ENCODE results near the gene PTPRA.

PTPRA gene

DNA sequence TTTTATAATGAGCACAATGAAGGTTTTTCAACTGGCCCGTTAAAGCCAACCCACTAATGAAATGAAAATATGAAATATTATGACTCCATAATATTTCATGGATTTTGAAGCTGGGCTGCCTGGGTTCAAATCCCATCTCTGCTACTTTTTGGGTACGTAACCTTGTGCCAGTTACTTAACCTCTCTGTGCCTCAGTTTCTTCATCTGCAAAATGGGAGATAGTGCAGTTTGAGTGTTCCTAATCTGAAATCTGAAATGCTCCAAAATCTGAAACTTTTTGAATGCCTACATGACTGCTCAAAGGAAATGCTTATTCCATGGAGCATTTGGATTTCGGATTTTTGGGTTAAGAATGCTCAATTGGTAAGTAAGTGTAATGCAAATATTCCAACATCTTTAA is 29.5 kb downstream of the PTPRA start:
- in situ Hi-C loops (cut with MboI; ENCODE audit: low sequenced_read_pairs), result no loop called here
- Histone ChIP-seq H3K36me3 (replicated peaks) (no peaks in the 10 kb centered on the region), H3K27me3 (ENCODE audit: low read depth) (no peaks in the 10 kb centered on the region), H3K4me1 (no peaks in the 10 kb centered on the region; the same call in none of the 2 replicates), H3K9me3 (no peaks in the 10 kb centered on the region), H3K4me3 (no peak overlapping the region)
- no peak for DNase-seq (ENCODE audit: low spot score in 2 of 2)

GRCh38 chr20:2903686-2904085 is 30.4 kb downstream of the PTPRA start:
- H3K36me3 ChIP-seq (replicated peaks), result no peaks in the 10 kb centered on the region
- in situ Hi-C loops (cut with MboI; ENCODE audit: low sequenced_read_pairs), result no loop called here
- no peaks in the 10 kb centered on the region for H3K27me3 ChIP-seq (ENCODE audit: low read depth)
- no peaks in the 10 kb centered on the region for H3K9me3 ChIP-seq
- no peaks in the 10 kb centered on the region; the same call in none of the 2 replicates for H3K4me1 ChIP-seq
- no peak for DNase-seq (ENCODE audit: low spot score in 2 of 2)
- no peak overlapping the region for H3K4me3 ChIP-seq

- no peaks in the 10 kb centered on the region for H3K27me3 ChIP-seq (ENCODE audit: low read depth)
- no peaks in the 10 kb centered on the region for H3K9me3 ChIP-seq
- in situ Hi-C loops (cut with MboI; ENCODE audit: low sequenced_read_pairs), result no loop called here
- no peak overlapping the region for H3K4me3 ChIP-seq
- H3K36me3 ChIP-seq (replicated peaks), result no peaks in the 10 kb centered on the region
- H3K4me1 ChIP-seq, result no peaks in the 10 kb centered on the region; the same call in none of the 2 replicates
- DNase-seq (ENCODE audit: low spot score in 2 of 2), result no peak
Measured at GRCh38 chr20:2907519-2907918, 34.2 kb downstream of the PTPRA start.

DNA sequence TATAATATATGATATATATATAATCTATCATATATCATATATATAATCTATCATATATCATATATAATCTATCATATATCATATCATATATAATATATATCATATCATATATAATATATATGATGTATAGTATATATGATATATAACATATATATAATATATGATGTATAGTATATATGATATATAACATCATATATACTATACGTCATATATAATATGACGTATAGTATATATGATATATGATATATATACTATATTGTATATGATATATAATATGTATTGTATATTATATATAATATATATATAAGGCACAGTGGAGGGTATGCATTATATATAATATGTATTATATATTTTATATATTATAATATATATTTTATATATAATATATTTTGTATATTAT is 36.7 kb downstream of the PTPRA start:
- Histone ChIP-seq H3K4me1 (no peaks in the 10 kb centered on the region; the same call in none of the 2 replicates), H3K36me3 (replicated peaks) (no peaks in the 10 kb centered on the region), H3K4me3 (no peak overlapping the region), H3K27me3 (ENCODE audit: low read depth) (no peaks in the 10 kb centered on the region), H3K9me3 (no peaks in the 10 kb centered on the region)
- in situ Hi-C loops (cut with MboI; ENCODE audit: low sequenced_read_pairs), result no loop called here
- DNase-seq (ENCODE audit: low spot score in 2 of 2), result no peak

GRCh38 chr20:2911200-2911599 is 37.9 kb downstream of the PTPRA start:
- Histone ChIP-seq H3K36me3 (replicated peaks) (no peaks in the 10 kb centered on the region), H3K4me3 (no peak overlapping the region), H3K27me3 (ENCODE audit: low read depth) (no peaks in the 10 kb centered on the region), H3K4me1 (no peaks in the 10 kb centered on the region; the same call in none of the 2 replicates), H3K9me3 (no peaks in the 10 kb centered on the region)
- in situ Hi-C loops (cut with MboI; ENCODE audit: low sequenced_read_pairs), result no loop called here
- DNase-seq (ENCODE audit: low spot score in 2 of 2), result no peak

- DNase-seq (ENCODE audit: low spot score in 2 of 2), result no peak
- in situ Hi-C loops (cut with MboI; ENCODE audit: low sequenced_read_pairs), result no loop called here
Measured at GRCh38 chr20:2914160-2914559, 40.9 kb downstream of the PTPRA start.

DNA sequence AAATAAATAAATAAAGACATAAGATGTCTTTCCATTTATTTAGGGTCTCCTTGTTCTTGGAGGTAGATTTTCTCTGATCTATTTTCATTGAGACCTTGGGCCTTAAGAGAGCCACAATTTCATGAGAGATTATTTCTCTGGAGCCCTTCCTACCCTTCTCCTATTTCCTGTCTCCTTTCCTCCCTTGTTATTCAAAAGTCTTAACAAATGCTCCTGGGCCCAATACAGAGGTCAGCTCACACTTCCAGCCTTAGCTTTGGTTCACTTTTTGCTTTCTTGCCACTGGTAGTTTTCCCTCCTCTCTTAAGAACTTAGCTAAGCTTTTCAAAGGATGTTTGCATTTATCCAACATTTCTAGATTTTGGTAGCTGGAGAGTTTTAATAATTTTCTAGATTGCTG is 44.0 kb downstream of the PTPRA start:
- DNase-seq (ENCODE audit: low spot score in 2 of 2), result no peak
- in situ Hi-C loops (cut with MboI; ENCODE audit: low sequenced_read_pairs), result no loop called here
- Histone ChIP-seq H3K4me3 (no peak overlapping the region), H3K4me1 (no peaks in the 10 kb centered on the region), H3K9me3 (no peaks in the 10 kb centered on the region), H3K27me3 (ENCODE audit: low read depth) (no peaks in the 10 kb centered on the region), H3K36me3 (replicated peaks) (no peaks in the 10 kb centered on the region; the same call in 1 of the 2 replicates)

More at GRCh38 chr20:2914160-2914559, 40.9 kb downstream of the PTPRA start:
- Histone ChIP-seq H3K27me3 (ENCODE audit: low read depth) (no peaks in the 10 kb centered on the region), H3K9me3 (no peaks in the 10 kb centered on the region), H3K4me1 (no peaks in the 10 kb centered on the region), H3K36me3 (replicated peaks) (no peaks in the 10 kb centered on the region; the same call in 1 of the 2 replicates), H3K4me3 (no peak overlapping the region)

- no peaks in the 10 kb centered on the region for H3K4me1 ChIP-seq
- DNase-seq (ENCODE audit: low spot score in 2 of 2), result no peak
- in situ Hi-C loops (cut with MboI; ENCODE audit: low sequenced_read_pairs), result no loop called here
Measured at GRCh38 chr20:2918096-2919049, 45.1 kb downstream of the PTPRA start.

DNA sequence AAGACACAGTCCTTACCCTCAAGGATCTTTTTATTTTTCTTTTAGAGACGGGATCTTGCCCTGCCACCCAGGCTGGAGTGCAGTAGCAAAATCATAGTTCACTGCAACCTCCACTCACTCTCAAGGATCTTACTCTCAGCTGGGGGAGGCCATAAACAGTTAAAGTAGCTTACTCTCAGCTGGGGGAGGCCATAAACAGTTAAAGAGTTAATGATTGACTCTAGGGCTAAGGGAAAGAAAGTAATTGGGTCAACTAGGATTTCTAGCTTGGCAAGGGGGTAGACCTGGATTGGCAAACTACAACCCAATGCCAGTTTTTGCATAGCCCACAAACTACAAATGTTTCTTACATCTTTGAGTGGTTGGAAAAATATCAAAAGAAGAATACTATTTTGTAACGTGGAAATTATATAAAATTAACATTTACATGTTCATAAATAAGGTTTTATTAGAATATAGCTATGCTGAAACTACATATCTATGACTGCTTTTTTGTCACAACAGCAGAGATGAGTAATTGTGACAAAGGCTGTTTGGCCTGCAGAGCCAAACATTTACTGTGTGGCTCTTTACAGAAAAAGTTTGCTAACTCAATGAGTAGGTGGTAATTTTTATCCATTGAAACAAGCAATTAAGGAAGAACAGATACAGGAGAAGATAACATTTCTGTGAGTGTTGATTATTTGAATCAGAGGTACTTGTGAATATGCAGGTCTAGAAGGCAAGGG is 46.4 kb downstream of the PTPRA start:
- Histone ChIP-seq H3K27me3 (ENCODE audit: low read depth) (no peaks in the 10 kb centered on the region), H3K36me3 (replicated peaks) (peaks cover 7% of the 10 kb centered on the region), H3K4me3 (no peak overlapping the region), H3K4me1 (no peaks in the 10 kb centered on the region), H3K9me3 (no peaks in the 10 kb centered on the region)
- no peak for DNase-seq (ENCODE audit: low spot score in 2 of 2)
- in situ Hi-C loops (cut with MboI; ENCODE audit: low sequenced_read_pairs), result no loop called here

More at GRCh38 chr20:2918096-2919049, 45.1 kb downstream of the PTPRA start:
- Histone ChIP-seq H3K36me3 (replicated peaks) (no peaks in the 10 kb centered on the region; the same call in 1 of the 2 replicates), H3K9me3 (no peaks in the 10 kb centered on the region), H3K27me3 (ENCODE audit: low read depth) (no peaks in the 10 kb centered on the region), H3K4me3 (no peak overlapping the region)

GRCh38 chr20:2920473-2920872 is 47.2 kb downstream of the PTPRA start:
- no peaks in the 10 kb centered on the region for H3K4me1 ChIP-seq
- H3K36me3 ChIP-seq (replicated peaks), result peaks cover 7% of the 10 kb centered on the region
- no peak for DNase-seq (ENCODE audit: low spot score in 2 of 2)
- no peaks in the 10 kb centered on the region for H3K27me3 ChIP-seq (ENCODE audit: low read depth)
- no peaks in the 10 kb centered on the region for H3K9me3 ChIP-seq
- no peak overlapping the region for H3K4me3 ChIP-seq
- in situ Hi-C loops (cut with MboI; ENCODE audit: low sequenced_read_pairs), result no loop called here

DNA sequence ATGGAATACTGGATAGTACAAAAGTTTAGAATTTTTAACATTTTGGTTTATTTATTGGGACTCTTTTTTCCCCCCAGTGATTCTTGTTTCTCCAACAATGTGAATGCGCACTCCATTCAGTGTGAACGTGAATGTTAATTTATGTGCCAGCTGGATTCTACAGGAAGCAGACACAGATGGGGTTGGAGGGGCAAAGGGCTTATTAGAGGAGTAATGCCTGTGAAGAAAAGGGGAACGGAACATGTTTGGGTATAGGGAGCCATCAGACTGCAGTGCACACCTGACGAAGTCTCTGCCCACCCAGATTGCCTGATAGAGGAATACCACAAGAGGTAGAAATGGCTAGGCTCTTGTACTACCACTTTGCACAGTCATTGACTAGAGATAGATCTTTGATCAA is 48.2 kb downstream of the PTPRA start:
- no peaks in the 10 kb centered on the region for H3K4me1 ChIP-seq
- H3K4me3 ChIP-seq, result no peak overlapping the region
- in situ Hi-C loops (cut with MboI; ENCODE audit: low sequenced_read_pairs), result no loop called here

GRCh38 chr20:2922957-2923356 is 49.7 kb downstream of the PTPRA start:
- DNase-seq (ENCODE audit: low spot score in 2 of 2), result no peak
- H3K27me3 ChIP-seq (ENCODE audit: low read depth), result no peaks in the 10 kb centered on the region

More for the DNA sequence above, 48.2 kb downstream of the PTPRA start:
- peaks cover 7% of the 10 kb centered on the region for H3K36me3 ChIP-seq (replicated peaks)
- no peaks in the 10 kb centered on the region for H3K27me3 ChIP-seq (ENCODE audit: low read depth)
- H3K9me3 ChIP-seq, result no peaks in the 10 kb centered on the region
- no peak for DNase-seq (ENCODE audit: low spot score in 2 of 2)

GRCh38 chr20:2930538-2930937 is 57.3 kb downstream of the PTPRA start:
- Histone ChIP-seq H3K4me3 (no peak overlapping the region), H3K9me3 (no peaks in the 10 kb centered on the region), H3K27me3 (ENCODE audit: low read depth) (no peaks in the 10 kb centered on the region), H3K4me1 (no peaks in the 10 kb centered on the region), H3K36me3 (replicated peaks) (no peaks in the 10 kb centered on the region; the same call in 1 of the 2 replicates)
- in situ Hi-C loops (cut with MboI; ENCODE audit: low sequenced_read_pairs), result no loop called here
- no peak for DNase-seq (ENCODE audit: low spot score in 2 of 2)

More at GRCh38 chr20:2922957-2923356, 49.7 kb downstream of the PTPRA start:
- Histone ChIP-seq H3K9me3 (no peaks in the 10 kb centered on the region), H3K4me1 (no peaks in the 10 kb centered on the region), H3K36me3 (replicated peaks) (peaks cover 7% of the 10 kb centered on the region), H3K4me3 (no peak overlapping the region)
- in situ Hi-C loops (cut with MboI; ENCODE audit: low sequenced_read_pairs), result no loop called here

GRCh38 chr20:2932498-2932897 is 59.2 kb downstream of the PTPRA start:
- no peaks in the 10 kb centered on the region for H3K4me1 ChIP-seq
- in situ Hi-C loops (cut with MboI; ENCODE audit: low sequenced_read_pairs), result no loop called here
- no peaks in the 10 kb centered on the region for H3K9me3 ChIP-seq
- no peak for DNase-seq (ENCODE audit: low spot score in 2 of 2)
- H3K4me3 ChIP-seq, result no peak overlapping the region
- H3K36me3 ChIP-seq (replicated peaks), result no peaks in the 10 kb centered on the region; the same call in 1 of the 2 replicates
- H3K27me3 ChIP-seq (ENCODE audit: low read depth), result no peaks in the 10 kb centered on the region
